GM10266 (cell line): ENCODE measurements around the gene DDX54.

Source experiments
- DNase-seq: peaks from one replicate; pipeline ENCODE4 v3.0.0; 2012; ENCODE audit errors: extremely low spot score
- CTCF ChIP-seq: IDR thresholded peaks from 2 replicates; pipeline ENCODE4 v1.5.1; 2012; ENCODE audit warnings: mild to moderate bottlenecking, low read depth; ENCODE audit not compliant: control insufficient read depth, insufficient read depth; ENCODE audit errors: missing control alignments

Gene DDX54

DNA sequence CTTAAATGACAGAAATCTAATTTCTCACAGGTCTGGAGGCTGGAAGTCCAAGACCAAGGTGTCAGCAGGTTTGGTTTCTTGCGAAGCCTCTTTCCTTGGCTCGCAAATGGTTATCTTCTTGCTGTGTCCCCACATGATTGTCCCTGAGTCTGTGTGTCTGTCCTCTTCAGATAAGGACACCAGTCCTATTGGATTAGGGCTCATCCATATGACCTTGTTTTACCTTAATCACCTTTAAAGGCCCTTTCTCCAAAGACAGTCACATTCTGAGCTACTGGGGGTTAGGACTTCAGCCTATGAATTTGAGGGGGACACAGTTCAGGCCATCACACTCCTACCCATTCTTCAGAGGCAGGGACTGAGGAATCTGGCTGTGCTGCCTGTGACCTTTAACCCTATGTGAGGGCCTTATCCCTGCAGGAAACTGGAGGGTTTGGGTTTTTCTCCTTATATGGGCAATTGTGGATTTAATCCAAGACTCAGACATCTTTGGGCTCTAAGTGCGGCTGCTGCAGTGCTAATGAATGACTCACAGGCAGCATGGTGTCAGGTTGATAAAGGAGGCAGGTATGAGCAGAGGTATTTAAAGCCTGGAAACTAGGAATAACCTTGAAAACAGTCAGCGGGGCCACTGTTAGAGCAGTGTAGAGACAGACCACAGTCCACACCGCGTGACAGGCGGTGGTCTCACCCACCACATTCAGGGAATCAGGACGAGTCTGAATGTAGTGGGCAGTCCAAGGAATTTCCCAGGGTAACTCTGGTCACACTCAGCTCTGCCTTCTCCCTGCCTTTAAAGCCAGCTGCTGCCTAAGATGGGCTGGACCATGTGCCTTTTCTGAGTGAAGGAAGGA lies 46.2 kb upstream of the DDX54 start:
- TF ChIP-seq CTCF: no peak
- DNase-seq: no peak

GRCh38 chr12:113230315-113231234 lies 45.3 kb upstream of the DDX54 start:
- DNase-seq: no peak
- no peak for TF ChIP-seq CTCF

- no peak for DNase-seq
- no peak for TF ChIP-seq CTCF
Measured at GRCh38 chr12:113228394-113229028, 43.2 kb upstream of the DDX54 start.

- no peak for TF ChIP-seq CTCF
Measured at GRCh38 chr12:113227686-113228391, 42.6 kb upstream of the DDX54 start.

DNA sequence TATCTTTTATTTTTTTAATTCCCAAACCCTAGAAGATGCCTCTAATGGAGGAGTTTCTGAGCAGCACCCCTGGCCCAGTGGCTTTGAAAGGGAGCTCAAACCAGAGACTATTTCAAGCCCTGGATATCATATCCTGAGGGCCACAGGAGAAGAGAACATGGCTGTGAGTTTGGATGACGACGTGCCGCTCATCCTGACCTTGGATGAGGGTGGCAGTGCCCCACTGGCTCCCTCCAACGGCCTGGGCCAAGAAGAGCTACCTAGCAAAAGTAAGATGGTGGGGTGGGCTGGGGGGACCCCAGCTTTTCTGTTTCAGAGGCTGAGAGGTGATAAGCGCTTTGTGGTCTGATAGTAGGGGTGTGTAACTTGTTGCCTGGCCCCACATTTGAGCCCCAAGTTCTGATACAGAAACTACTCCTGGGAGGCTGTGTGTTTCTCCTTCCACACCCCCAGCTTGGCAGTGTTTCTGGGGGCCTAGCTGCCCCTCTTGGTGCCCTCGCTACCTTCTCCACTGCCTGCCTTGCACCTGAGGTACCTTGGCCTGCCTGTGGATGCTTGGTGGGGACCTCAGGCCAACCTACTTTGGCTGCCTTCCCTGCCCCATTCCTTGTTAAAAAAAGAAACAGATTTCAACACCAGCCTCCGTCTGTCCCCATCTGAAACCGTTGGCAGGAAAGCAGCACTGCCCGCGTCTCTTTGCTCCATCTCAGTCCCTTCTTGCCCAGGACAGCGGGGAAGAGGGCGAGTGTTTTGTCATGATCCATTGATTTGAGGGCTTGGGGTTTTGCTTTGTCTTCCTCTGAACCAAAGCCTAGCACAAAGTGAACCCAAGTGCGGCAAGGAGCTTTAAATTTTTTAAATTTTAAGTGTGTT lies 41.7 kb upstream of the DDX54 start:
- no peak for DNase-seq

More at GRCh38 chr12:113227686-113228391, 42.6 kb upstream of the DDX54 start:
- DNase-seq: no peak

More for the DNA sequence above, 41.7 kb upstream of the DDX54 start:
- TF ChIP-seq CTCF: no peak
